Mucosa of descending colon (tissue), 3 donors: ENCODE measurements around the gene WWP2. TPM values are rescaled to one million over a fixed set of nuclear protein-coding genes. Genes with fewer than 3 reads are reported as not detected.

Experiments used
- ATAC-seq: fragments of 200-7000 bp; cut with Tn5 transposase; one replicate; pipeline ENCODE4 v1.9.1; 2020; ENCODE audit warnings: mild to moderate bottlenecking, moderate library complexity
- DNase-seq, 3 donors: peaks; one replicate each; pipeline ENCODE4 v3.0.0-alpha.2; 2020
- H3K36me3 ChIP-seq: fragments of 200-600 bp; one replicate; pipeline ENCODE4 v1.8.0; 2021; ENCODE audit warnings: low read depth, mild to moderate bottlenecking
- H3K4me1 ChIP-seq: fragments of 200-600 bp; one replicate; pipeline ENCODE4 v1.8.0; 2021; ENCODE audit warnings: low read depth, mild to moderate bottlenecking
- H3K4me3 ChIP-seq: fragments of 200-600 bp; one replicate; pipeline ENCODE4 v1.8.0; 2021; ENCODE audit warnings: mild to moderate bottlenecking
- H3K9me3 ChIP-seq: fragments of 200-600 bp; one replicate; pipeline ENCODE4 v1.8.0; 2021; ENCODE audit warnings: mild to moderate bottlenecking
- intact Hi-C, 2 donors: fragments of 100-400 bp; cut with DNase I in 1 of 2; cut with micrococcal nuclease in 1 of 2; formaldehyde crosslinking; loops; one replicate each; pipeline versions ENCODE4 v1.11.0 to v1.11.1; 2022; cut with DNase I, micrococcal nuclease
- total RNA-seq, 3 donors: library from RNA; stranded (reverse); fragmentation: NEBNext Ultra II Directional in 2 of 3; extraction: Animal tissue kit (Norgen Biotek cat#: 25700) in 2 of 3; gene quantifications; one replicate each; pipeline versions ENCODE4 v1.2.1 to v1.2.4, GENCODE V29; 2021 to 2023
- TF ChIP-seq, protein P1 (sequence below): fragments of 200-600 bp; IDR thresholded peaks from one replicate; pipeline ENCODE4 v1.8.0; 2022; ENCODE audit warnings: antibody characterized with exemption, mild to moderate bottlenecking
- donor health status: DM: no; HTN: no; CAD: no; lungs with moderate emphysema.
- donor health status: DM: no; HTN: no; CAD: no.
- donor health status: DM: no; HTN: yes; CAD: no.

The WWP2 gene
- total RNA-seq, 3 donors from 2014 or later, result 70.2 to 110 (median 94.2) TPM

DNA sequence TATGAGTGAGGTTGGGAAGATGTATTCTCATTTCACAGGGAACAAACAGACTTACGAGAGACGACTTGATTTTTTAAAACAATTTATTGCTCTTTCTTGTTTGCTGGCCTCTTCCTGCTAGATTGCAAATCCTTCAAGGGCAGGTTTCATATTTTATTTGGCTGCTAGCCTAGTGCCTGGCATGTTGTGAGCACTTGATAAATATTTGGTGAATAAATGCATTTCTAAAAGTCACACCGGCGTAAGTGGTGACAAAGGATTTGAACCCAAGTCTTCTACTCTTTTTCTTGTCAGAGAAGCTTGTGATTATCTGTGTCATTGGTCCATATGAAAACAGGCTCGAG lies 1.4 kb downstream of the WWP2 start:
- no peak for DNase-seq

DNA sequence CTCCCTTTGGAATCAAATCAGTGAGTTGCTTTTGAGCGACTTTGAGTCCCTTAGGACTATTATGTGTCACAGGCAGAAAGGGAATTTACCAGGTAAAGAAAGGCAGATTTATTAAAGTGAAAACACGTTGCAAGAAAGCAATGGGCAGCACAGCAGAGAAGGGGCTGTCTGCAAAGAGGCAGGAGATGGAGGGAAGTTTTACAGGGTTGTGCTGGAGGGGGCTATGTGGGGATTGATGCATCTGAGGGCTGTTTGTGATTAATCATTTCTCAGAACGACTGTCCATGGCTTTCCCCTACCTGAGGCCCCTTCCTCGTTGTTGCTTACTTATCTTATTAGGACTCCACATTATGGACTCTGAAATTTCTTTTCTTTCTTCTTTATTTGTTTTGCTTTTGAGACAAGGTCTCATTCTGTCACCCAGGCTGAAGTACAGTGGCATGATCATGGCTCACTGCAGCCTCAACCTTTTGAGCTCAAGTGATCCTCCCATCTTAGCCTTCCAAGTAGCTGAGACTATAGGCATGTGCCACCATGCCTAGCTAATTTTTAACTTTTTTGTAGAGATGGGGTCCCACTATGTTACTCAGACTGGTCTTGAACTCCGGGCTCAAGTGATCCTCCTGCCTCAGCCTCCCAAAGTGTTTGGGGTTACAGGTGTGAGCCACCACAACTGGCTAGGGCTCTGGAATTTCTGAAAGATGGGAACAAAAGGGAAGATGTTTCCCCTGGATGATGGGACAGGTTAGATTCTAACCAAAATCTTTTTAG lies 5.5 kb downstream of the WWP2 start:
- Histone ChIP-seq H3K9me3 (no peaks in the 10 kb centered on the region), H3K4me1 (peaks cover 12% of the 10 kb centered on the region), H3K4me3 (no peak overlapping the region), H3K36me3 (no peaks in the 10 kb centered on the region)
- peak; percentile 13 for ATAC-seq
- intact Hi-C loops, result no loop called here
- TF ChIP-seq, protein P1, sequence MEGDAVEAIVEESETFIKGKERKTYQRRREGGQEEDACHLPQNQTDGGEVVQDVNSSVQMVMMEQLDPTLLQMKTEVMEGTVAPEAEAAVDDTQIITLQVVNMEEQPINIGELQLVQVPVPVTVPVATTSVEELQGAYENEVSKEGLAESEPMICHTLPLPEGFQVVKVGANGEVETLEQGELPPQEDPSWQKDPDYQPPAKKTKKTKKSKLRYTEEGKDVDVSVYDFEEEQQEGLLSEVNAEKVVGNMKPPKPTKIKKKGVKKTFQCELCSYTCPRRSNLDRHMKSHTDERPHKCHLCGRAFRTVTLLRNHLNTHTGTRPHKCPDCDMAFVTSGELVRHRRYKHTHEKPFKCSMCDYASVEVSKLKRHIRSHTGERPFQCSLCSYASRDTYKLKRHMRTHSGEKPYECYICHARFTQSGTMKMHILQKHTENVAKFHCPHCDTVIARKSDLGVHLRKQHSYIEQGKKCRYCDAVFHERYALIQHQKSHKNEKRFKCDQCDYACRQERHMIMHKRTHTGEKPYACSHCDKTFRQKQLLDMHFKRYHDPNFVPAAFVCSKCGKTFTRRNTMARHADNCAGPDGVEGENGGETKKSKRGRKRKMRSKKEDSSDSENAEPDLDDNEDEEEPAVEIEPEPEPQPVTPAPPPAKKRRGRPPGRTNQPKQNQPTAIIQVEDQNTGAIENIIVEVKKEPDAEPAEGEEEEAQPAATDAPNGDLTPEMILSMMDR, result no peak
- no peak for DNase-seq

More for the DNA sequence above, 1.4 kb downstream of the WWP2 start:
- H3K36me3 ChIP-seq, result no peaks in the 10 kb centered on the region
- no peaks in the 10 kb centered on the region for H3K9me3 ChIP-seq
- intact Hi-C loops, result no loop called here
- TF ChIP-seq, protein P1, result no peak
- ATAC-seq, result peak; percentile 6
- H3K4me3 ChIP-seq, result no peak overlapping the region
- peaks cover 5% of the 10 kb centered on the region for H3K4me1 ChIP-seq

DNA sequence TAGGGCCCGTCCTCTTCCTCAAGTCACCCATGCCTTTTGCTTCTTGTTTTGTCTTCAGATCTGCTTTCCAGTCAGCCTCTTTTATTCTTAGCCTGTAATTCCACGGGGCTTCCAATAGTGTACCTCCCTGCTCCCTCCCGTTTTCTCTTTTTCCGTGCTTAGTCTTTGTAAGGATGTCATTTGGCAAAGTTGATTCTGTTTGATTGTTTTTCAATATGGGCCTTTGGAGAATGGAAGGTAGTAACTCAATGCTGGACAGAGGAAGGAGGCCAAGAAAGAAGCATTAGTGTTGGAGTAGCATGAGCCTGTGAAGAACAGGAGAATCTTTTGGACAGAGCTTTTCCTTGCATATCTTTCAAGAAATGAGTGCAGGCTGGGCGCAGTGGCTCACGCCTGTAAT lies 6.5 kb downstream of the WWP2 start:
- intact Hi-C loops, result no loop called here
- TF ChIP-seq, protein P1, result no peak
- no peaks in the 10 kb centered on the region for H3K9me3 ChIP-seq
- H3K4me1 ChIP-seq, result peaks cover 16% of the 10 kb centered on the region
- no peaks in the 10 kb centered on the region for H3K36me3 ChIP-seq
- no peak overlapping the region for H3K4me3 ChIP-seq
- no peak for ATAC-seq
- no peak for DNase-seq

DNA sequence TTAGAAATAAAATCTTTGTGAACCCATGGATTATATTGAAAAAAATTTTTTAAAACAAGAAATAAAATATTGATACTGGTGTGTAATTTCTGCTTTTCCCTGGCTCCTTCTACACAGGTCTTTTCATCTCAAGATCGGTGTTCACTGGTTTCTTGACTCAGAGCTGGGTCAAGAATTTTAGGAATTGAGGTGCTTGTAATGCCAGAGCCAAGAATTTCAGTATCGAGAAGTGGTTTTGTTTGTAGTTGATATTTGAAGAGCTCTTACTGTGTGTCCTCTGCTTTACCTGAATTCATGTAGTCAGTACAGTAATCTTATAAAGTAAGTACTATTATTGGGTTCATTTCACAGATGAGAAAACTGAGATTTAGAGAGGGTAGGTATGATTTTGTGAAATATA lies 7.3 kb downstream of the WWP2 start:
- no peak for DNase-seq
- intact Hi-C loops, result no loop called here
- no peaks in the 10 kb centered on the region for H3K9me3 ChIP-seq
- peaks cover 13% of the 10 kb centered on the region for H3K4me1 ChIP-seq
- no peaks in the 10 kb centered on the region for H3K36me3 ChIP-seq
- no peak overlapping the region for H3K4me3 ChIP-seq
- no peak for ATAC-seq
- TF ChIP-seq, protein P1, result no peak

DNA sequence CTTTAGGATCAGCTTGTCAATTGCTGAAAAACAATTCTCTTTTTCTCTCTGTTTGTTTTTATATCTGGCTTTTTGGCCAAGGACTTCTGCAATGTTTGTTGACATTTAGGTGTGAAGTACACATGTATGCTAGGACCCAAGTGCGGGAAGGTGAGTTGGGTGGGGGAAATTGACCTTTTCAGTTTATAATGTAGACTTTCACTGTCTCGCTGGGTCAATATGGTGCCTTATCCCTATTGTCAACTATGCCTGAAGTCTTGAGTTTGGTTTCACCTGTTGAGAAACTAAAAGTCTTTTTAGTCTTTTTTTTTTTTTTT lies 9.5 kb downstream of the WWP2 start:
- no peaks in the 10 kb centered on the region for H3K9me3 ChIP-seq
- ATAC-seq, result no peak
- no peak for DNase-seq
- TF ChIP-seq, protein P1, result no peak
- H3K4me1 ChIP-seq, result peaks cover 13% of the 10 kb centered on the region
- intact Hi-C loops, result no loop called here
- no peak overlapping the region for H3K4me3 ChIP-seq
- H3K36me3 ChIP-seq, result no peaks in the 10 kb centered on the region
